GM18502 (cell line): ENCODE results near the gene FKBP8.
"Not testable (repeated sequence)": the region's sequence is repeated elsewhere in the genome, so short reads cannot be mapped to it uniquely, and the experiment has no call there.

Experiments used
- ATAC-seq: cut with Tn5 transposase; IDR thresholded peaks from one replicate; pipeline ENCODE4 v1.9.1; 2021; ENCODE audit warnings: mild to moderate bottlenecking; ENCODE audit not compliant: unreplicated experiment, poor library complexity

FKBP8 gene

DNA sequence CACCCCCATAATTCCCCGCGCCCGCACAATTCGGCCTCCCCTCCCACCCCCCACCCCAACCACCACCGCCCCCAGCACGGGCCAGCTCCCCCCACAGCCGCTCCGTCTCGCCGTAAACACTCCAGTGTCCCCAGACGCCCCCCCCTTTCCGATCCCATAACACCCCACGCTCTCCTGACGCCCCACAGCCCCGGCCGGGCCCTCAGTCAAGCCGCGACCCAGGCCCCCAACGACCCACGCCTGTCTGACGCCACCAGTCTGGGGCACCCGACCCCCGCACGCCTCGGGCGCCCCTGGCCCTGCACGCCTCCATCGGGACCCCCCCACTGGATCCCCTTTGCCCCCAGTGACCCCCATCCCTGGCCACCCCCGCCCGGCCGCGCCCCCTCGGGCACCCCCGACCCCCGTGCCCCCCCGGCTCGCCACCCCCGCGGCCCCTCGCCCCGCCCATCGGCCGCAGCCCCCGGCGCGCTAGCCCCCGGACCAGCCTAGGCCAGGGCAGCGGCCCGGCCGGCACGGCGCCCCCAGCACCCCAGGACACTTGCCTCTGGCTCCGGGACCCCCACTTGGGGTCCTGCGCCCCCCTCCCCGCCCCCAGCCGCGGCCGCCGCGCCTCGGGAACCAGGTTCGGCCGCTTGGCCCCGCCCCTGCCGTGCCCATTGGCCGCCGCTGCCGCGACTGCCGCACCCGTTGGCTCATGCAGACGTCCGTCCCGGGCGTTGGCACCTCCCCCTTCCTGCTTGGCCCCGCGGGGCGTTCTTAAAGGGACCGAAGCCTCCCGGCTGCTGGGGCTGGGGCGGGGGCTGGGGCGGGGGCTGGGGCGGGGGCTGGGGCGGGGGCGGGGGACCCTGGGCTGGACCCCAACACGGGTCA is at the start of gene FKBP8:
FKBP8 (minus strand) TSS at position 633 of the 873 bp plus-strand sequence. CDS start 1,603 bp downstream, outside the sequence.
- peak; percentile 91 for ATAC-seq

DNA sequence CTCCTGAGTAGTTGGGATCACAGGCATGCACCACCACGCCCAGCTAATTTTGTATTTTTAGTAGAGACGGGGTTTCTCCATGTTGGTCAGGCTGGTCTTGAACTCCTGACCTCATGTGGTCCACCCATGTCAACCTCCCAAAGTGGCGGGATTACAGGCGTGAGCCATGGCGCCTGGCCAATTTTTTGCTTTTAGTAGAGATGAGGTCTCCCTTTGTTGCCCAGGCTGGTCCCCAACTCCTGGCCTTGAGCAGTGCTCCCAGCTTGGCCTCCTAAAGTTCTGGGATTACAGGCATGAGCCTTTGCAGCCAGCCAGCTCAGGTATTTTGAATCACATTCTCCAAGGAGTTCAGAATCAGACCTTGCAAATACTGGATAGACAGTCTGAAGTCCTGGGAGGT is 49.4 kb upstream of the FKBP8 start:
- ATAC-seq: not testable (repeated sequence)

DNA sequence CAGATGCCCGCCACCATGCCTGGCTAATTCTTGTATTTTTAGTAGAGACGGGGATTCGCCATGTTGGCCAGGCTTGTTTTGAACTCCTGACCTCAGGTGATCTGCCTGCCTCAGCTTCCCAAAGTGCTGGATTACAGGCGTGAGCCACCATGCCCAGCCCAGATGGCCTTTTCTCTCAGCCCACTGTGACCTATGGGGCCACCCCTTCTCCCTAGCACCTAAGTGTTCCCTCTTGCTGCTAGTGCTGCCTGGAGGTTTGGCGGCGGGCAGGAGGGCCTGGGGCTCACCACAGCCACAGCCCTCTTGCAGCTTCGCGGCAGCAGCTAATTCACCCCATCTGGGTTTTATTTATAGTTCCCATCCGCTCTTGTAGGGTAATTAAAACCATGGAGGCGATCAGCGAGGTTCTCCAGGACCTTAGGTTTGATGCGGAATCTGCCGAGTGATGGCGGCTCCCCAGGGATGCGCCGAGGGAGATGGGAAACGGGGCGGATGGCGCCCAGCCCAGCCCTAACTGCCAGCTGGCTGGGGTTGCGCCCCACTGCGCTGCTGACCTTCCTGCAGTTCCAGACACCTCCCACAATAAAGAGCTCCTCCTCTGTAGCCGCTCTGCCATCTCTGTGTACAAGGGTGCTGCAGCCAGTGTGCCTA is 48.5 kb upstream of the FKBP8 start:
- no peak for ATAC-seq

DNA sequence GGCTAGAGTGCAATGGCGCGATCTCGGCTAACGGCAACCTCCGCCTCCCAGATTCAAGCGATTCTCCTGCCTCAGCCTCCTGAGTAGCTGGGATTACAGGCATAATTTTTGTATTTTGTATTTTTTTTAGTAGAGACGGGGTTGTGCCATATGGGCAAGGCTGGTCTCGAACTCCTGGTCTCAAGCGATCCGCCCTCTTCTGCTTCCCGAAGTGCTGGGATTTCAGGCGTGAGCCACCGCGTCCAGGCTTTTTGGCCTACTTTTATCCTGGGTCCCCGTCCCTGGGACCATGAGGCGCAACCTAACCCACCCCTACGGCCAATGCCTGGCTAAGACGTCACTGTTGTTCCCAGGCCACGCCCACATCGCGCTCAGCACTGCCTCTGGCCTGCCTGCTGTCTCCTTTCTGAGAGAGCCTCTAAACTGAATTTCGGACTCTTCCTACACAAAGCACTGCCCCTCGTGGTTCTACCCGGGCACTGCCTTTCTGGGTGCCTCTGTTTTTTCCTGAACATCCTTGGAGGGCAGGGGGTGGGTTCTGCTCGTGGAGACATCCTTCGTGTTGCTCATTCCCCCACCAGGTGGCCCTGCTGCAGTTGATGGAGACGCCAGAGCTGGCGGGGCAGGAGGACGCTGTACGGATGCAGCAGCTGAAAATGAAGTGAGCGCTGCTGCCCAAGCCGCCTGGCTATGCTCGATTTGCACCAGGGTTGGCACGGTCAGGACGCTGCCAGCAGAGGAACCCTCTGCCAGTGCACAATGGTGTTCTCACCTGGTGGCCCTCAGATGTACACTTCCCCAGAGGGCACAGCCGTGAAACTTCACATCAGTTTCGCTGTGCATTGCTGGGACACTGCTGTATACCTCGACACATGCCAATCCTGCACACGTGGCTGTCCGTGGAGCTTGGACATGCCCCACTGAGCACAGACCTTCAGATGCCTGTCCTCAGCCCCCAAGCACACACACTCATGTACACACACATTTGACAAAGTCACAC is 47.2 kb upstream of the FKBP8 start:
- ATAC-seq: no peak

DNA sequence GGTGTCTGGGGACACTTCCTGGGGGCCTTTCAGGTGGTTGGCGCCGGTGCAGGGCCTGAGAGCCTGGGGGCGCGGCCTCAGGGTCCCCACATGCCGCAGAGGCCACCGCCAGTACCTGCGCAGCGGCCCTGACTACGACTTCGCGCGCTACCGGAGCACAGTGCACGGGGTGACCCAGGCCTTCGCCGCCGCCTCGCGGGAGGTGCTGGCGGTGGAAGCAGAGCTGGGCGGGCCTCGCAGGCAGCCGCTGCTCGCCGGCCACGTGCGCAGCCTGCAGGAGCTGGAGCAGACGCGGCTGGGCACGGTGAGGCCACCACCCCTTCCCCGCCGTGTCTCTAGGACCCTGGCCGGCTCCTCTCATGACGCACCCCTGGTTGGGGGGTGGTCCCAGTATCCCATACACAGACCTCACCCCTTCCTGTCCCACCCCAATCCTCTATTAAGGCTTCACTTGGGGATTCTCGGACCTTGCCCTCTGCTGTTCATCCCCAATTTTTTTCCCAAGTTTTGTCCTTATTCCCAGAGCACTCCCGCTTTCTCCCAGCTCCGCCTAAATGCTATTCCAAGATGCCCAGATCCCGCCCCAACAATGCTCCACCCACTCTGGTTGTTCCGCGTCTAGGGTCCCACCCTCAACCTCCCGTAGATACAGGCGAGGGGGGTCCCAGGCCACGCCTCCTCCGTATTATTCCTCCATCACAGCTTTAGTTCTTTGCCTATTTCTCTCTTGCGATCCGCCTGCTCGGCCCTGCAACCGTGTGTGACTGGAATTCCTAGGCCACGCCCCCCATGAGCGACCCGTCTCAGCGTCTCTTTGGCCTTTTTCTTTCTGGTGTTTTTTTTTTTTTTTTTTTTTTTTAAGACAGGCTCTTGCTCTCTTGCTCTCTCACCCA is 46.3 kb upstream of the FKBP8 start:
- ATAC-seq: peak; percentile 23

DNA sequence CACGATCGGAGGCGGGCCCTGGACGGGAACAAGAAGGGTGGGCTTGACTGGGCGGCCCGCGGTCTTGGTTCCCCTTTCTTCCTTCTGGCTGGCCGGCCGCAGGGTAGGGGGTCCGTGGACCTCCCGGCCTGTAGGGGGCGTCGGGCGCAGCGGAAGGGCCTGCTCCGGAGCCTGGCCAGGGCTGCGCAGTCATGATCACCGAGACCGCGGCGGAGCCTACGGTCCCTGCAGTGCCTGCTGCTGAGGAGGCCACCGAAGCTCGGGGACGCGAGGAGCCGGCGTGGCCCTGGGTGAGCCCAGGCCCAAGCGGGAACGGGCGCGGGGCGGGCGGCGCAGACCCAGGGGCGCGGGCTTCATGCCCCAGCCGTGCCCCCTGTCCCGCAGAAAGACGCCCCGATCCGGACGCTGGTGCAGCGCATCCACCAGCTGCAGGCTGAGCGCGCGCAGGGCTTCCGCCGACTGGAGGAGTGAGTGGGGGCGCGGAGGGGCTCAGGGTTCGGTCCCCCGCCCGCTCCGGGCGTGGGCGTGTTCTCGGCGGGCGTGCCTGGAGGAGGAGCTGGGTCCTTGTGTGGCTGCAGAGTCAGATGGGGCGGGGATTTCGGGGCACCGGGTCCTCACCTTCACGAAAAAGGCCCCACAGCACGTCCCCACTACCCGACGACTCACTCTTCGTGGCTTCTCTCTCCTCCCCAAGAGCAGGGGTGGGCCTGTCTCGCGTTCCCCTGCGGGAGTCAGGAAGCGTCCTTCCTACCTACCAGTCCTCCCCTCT is 45.4 kb upstream of the FKBP8 start, which contains the start of gene REX1BD:
REX1BD (plus strand) TSS at position 188 of the 769 bp plus-strand sequence; CDS start at position 192, 4 bp downstream.
- peak; percentile 72 for ATAC-seq

DNA sequence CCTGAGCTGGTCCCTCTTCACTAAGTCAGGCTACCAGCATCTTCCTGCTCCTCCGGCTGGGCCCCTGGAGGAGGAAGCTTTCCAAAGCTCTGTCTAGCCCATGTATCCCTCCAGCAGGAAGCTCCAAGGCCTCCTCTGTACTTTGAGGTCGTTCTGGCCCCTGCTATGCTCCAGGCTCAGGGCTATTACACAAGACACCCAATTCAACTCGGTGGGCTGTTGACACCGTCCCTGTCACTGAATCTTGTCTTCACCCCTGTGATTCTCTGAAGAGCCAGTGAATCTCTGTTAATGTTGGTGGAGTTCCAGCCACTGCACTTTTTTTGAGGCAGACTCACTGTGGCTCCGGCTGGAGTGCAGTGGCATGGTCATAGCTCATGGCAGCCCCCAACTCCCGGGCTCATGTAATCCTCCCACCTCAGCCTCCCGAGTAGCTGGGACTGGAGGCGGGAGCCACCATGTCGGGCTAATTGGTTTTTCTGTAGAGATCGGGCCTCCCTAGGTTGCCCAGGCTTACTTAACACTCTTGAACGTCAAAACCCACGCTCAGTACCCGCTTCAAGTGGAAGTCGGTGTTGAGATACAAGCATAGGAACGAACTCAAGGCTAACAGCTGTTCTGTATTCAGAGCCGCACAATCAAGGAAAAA is 44.7 kb upstream of the FKBP8 start:
- peak; percentile 7 for ATAC-seq

DNA sequence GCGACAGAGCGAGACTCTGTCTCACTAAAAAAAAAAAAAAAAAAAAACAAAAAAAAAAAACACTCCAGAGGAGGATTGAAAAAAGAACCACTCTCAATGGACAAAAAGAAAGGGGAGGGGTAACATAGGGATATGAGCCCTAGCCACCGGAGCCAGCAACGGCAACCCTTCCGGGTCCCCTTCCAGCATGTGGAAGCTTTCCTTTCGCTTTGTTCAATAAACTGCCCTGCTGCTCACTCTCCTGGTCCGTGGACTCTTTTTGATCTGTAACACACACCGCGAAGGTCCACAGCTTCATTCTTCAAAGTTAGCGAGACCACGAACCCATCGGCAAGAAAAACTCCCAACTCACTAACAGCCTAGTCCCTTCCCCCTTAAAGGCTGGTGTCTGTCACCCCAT is 44.2 kb upstream of the FKBP8 start:
- no peak for ATAC-seq

DNA sequence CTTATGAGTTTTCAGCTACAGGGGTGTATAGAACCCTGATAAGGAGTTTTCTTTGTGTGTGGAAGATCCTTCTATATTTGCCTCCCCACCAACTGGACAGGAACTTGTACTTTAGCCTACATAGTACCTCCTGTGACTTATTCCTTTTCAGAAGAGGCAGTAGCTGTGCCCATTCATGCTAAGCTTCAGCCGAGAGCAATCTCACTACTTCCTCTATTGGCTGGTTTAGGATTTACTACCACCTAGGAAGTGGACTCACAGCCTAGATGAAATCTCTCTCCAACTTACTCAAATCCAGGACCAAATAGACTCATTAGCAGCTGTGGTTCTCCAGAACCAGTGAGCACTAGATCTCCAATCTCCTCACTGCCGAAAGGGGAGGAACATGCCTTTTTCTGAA is 42.9 kb upstream of the FKBP8 start:
- no peak for ATAC-seq

DNA sequence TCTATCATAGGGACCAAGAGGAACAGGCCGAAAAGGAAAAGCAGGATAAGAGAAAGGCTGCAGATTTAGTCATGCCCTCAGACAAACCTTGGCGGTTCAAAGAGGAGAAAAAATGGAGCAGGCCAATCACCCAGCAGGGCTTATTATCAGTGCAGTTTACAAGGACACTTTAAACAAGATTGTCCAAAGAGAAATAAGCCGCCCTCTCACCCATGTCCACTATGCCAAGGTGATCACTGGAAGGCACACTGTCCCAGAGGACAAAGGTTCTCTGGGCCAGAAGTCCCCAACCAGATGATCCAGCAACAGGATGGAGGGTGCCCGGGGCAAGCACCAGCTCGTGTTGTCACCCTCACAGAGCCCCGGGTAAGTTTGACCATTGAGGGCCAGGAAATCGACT is 36.9 kb upstream of the FKBP8 start:
- ATAC-seq: no peak

DNA sequence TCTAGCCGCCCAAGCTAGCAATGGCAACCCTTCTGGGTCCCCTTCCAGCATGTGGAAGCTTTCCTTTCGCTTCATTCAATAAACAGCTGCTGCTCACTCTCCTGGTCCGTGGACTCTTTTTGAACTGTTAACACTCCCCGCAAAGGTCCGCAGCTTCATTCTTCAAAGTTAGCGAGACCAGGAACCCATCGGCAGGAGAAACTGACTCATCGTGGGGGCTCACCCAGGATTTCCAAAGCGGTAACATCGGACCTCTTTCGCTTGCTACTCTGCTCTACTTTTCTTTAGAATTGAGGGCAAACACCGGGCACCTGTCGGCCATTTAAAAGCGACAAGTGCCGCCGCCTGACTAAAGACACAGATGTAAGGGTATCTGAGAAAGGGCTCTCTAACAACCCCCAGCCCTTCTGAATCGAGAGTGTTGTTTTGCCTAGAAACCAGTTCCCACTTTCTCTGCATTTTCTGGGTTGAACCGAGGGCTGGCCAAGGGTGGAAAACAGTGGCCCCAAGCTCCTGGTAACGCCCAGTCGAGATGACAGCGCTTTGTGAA is 34.1 kb upstream of the FKBP8 start:
- no peak for ATAC-seq

DNA sequence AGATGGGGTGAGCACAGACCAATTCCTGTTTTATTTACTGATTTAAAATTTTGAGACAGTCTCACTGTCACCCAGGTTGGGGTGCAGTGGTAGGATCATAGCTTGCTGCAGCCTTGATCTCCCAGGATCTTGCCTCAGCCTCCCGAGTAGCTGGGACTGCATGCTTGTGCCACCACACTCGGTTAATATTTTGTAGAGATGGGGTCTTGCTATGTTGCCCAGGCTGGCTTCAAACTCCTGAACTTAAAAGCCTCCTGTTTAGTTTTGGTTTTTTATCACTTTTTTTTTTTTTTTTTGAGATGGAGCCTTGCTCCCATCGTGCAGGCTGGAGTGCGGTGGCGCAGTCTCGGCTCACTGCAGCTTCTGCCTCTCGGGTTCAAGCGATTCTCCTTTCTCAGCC is 33.0 kb upstream of the FKBP8 start:
- no peak for ATAC-seq

DNA sequence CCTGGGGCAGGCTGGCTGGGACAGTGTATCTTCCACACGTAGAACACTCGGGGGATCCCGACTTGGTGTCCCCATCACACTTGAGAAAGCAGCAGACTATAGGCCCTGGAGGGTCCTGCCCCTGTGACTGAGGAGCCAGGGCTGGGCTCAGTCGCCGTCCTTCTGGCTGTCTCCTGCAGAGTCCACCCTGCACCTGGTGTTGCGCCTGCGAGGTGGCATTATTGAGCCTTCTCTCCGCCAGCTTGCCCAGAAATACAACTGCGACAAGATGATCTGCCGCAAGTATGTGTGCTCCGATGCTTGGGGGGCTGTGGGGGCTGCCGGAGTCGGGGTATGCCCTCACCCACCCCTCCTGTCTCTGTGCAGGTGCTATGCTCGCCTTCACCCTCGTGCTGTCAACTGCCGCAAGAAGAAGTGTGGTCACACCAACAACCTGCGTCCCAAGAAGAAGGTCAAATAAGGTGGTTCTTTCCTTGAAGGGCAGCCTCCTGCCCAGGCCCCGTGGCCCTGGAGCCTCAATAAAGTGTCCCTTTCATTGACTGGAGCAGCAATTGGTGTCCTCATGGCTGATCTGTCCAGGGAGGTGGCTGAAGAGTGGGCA is 31.4 kb upstream of the FKBP8 start:
- ATAC-seq: no peak

DNA sequence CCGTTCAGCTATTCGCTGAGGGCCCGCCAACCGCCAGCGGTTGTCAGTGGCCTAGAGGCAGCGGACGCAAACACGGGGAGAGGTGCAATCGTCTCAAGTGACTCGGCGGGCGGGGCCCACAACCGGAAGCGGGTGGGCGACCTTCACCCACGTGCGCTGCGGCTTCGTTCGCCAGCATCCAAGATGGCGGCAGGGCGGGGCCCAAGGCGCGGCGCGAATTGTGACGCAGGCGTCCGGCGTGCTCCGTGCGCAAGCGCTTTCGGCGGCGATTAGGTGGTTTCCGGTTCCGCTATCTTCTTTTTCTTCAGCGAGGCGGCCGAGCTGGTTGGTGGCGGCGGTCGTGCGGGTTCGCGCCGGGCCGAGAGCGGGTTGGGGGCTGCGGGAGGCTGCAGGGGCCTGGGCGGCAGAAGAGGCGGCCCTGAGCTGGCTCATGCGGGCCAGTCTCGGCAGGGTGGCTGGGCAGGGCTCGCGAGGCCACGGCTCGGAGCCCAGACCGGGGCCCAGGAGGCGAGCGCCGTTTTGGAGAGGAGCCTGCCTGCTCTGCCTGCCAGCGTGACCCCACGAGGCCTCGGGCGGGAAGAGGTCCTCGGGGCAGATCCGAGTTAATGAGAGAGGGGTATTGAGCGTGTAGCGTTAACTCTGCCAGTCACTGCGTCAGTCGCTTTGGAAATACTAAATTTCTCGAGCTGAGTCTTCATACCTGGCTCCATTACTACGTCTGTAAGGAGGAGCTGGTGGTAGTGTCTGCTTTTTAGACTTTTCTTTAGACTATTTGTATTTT is 28.4 kb upstream of the FKBP8 start, which contains the start of gene UBA52:
UBA52 (plus strand) TSS at position 294 of the 781 bp plus-strand sequence. CDS start 1,444 bp downstream, outside the sequence.
- peak; percentile 89 for ATAC-seq

DNA sequence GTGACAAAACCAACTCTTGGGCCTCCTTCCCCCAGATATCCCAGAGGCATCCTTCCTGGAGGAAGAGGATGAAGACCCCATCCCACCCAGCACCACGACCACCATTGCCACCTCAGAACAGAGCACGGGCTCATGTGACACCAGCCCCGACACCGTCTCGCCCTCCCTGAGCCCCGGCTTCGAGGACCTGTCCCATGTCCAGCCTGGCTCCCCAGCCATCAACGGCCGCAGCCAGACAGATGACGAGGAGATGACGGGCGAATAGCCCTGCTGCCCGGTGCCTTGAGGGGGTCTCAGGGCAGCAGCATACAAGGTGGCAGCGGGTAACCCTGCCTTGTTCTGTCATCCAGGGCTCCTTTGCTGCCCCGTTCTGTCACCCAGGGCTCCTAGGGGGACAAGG is 25.0 kb upstream of the FKBP8 start:
- no peak for ATAC-seq

DNA sequence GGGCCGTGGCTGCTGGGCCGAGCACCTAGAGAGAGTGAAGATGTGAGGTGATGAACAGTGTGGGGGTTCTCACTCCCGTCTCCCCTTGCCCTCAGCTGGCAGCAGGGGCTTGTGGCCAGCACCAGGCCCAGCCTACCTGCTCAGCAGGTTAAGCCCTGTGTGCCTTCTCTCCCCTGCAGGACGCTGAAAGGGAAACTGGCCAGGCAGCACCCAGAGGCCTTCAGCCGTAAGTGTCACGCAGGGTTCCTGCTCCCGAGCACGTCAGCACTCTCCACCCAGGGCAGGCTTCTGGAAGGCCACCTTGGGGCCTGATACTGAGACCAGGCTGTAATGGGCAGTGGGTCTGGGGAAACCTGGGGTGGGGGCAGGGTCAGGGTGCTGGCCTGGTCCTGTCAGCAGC is 23.6 kb upstream of the FKBP8 start:
- ATAC-seq: no peak

DNA sequence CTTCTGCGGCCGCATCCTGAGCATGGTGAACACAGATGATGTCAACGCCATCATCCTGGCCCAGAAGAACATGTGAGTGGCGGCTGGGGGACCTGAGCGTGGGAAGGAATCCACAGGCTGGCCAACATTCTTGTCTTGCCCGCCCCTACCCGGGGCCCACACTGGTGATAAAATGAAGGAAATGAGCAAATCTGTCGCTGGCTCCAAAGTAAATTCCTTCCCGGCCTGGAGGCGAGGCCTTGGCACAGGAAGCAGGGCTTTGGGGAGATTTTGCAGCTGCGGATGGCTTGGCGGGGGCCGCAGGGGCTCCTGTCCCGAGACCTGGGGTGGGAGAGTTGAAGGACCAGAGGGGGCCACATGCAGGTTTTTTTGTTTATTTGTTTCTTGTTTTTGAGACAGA is 18.7 kb upstream of the FKBP8 start:
- ATAC-seq: no peak
